ENCODE results near the gene ARID3B. TPM values are rescaled to one million over a fixed set of nuclear protein-coding genes. Genes with fewer than 3 reads are reported as not detected.

ARID3B gene
- total and polyA plus RNA-seq, 2 of the 13 experiments (the other 11 are each of a cell fraction or from before 2014, with no cell fraction given): 5.3 to 12.8 TPM

DNA sequence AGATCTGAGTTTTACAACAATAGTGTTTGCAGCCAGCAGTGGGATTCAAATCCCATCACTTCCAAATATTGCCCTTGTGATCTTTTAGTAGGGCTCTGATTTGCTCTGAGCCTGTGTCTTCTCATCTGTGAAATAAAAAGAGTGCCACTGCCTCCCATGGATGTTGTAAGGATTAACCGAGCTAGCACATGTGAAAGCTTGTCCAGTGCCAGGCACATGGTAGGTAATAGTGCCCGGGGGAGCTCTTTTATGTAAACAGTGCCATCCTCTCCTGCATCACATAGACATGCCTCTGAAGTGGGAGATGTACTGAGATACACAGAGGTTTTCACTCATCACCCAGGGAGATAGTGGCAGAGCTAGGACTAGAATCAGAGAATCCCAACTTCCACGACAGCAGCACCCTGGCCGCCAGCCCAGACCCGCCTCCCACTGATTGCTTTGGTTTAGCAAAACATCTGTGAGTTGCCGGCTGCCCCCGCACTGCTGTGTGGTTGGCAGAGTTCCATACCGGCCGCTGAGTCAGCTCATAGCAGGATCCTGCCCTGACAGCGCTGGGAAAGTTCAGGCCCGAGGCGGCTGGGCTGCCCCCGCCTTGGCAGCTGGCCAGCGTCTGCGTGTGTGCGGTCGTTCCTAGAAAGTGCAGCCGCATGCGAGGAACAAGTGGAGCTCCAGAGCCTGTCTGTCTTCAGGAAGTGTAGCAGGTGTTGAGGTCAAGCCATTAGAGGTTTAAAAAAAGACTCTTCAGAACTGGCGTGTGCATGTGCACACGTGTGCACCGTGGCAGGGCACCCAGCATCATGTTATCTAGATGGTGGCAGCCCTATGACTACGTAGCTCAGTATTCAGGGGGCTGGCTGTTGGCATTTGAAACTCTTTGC, 5.0 kb downstream of the ARID3B start (continued):
- TF ChIP-seq XRCC5 (optimal IDR thresholded peaks at IDR 0.05; ENCODE audit: low read length): peak; percentile 95
- TF ChIP-seq HNRNPH1 (optimal IDR thresholded peaks at IDR 0.05; ENCODE audit: low read depth, low read length): no peak
- TF ChIP-seq, protein P1, sequence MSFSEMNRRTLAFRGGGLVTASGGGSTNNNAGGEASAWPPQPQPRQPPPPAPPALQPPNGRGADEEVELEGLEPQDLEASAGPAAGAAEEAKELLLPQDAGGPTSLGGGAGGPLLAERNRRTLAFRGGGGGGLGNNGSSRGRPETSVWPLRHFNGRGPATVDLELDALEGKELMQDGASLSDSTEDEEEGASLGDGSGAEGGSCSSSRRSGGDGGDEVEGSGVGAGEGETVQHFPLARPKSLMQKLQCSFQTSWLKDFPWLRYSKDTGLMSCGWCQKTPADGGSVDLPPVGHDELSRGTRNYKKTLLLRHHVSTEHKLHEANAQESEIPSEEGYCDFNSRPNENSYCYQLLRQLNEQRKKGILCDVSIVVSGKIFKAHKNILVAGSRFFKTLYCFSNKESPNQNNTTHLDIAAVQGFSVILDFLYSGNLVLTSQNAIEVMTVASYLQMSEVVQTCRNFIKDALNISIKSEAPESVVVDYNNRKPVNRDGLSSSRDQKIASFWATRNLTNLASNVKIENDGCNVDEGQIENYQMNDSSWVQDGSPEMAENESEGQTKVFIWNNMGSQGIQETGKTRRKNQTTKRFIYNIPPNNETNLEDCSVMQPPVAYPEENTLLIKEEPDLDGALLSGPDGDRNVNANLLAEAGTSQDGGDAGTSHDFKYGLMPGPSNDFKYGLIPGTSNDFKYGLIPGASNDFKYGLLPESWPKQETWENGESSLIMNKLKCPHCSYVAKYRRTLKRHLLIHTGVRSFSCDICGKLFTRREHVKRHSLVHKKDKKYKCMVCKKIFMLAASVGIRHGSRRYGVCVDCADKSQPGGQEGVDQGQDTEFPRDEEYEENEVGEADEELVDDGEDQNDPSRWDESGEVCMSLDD (CRISPR knock-in tag; IDR thresholded peaks at IDR 0.05; ENCODE audit: borderline replicate concordance): no peak
- TF ChIP-seq, protein P2, sequence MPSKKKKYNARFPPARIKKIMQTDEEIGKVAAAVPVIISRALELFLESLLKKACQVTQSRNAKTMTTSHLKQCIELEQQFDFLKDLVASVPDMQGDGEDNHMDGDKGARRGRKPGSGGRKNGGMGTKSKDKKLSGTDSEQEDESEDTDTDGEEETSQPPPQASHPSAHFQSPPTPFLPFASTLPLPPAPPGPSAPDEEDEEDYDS (CRISPR knock-in tag; IDR thresholded peaks at IDR 0.05): no peak
- peak; percentile 47; the same call in 1 of the 2 replicates for TF ChIP-seq JUNB (CRISPR knock-in tag; IDR thresholded peaks at IDR 0.05; ENCODE audit: borderline replicate concordance)
- no peak for TF ChIP-seq IKZF1 (IDR thresholded peaks at IDR 0.05)
- TF ChIP-seq ZNF530 (CRISPR knock-in tag; IDR thresholded peaks at IDR 0.05; ENCODE audit: low read depth): no peak
- no peak for TF ChIP-seq ZNF33B (CRISPR knock-in tag; IDR thresholded peaks at IDR 0.05)
- TF ChIP-seq MIXL1 (CRISPR knock-in tag; IDR thresholded peaks at IDR 0.05): peak; percentile 53; the same call in 1 of the 2 replicates
- TF ChIP-seq, protein P3, sequence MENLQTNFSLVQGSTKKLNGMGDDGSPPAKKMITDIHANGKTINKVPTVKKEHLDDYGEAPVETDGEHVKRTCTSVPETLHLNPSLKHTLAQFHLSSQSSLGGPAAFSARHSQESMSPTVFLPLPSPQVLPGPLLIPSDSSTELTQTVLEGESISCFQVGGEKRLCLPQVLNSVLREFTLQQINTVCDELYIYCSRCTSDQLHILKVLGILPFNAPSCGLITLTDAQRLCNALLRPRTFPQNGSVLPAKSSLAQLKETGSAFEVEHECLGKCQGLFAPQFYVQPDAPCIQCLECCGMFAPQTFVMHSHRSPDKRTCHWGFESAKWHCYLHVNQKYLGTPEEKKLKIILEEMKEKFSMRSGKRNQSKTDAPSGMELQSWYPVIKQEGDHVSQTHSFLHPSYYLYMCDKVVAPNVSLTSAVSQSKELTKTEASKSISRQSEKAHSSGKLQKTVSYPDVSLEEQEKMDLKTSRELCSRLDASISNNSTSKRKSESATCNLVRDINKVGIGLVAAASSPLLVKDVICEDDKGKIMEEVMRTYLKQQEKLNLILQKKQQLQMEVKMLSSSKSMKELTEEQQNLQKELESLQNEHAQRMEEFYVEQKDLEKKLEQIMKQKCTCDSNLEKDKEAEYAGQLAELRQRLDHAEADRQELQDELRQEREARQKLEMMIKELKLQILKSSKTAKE (CRISPR knock-in tag; IDR thresholded peaks at IDR 0.05; ENCODE audit: borderline replicate concordance): peak; percentile 100
- no peak for TF ChIP-seq ZNF326 (CRISPR knock-in tag; IDR thresholded peaks at IDR 0.05; ENCODE audit: borderline replicate concordance)
- no peak for TF ChIP-seq SNAI1 (CRISPR knock-in tag; IDR thresholded peaks at IDR 0.05; ENCODE audit: borderline replicate concordance)
- TF ChIP-seq HOXA5 (CRISPR knock-in tag; IDR thresholded peaks at IDR 0.05): peak; percentile 66; the same call in 1 of the 2 replicates
- no peak for TF ChIP-seq TP53 (CRISPR knock-in tag; conservative IDR thresholded peaks at IDR 0.05)
- no peak for TF ChIP-seq ZNF180 (CRISPR knock-in tag; IDR thresholded peaks at IDR 0.05; ENCODE audit: borderline replicate concordance, low read depth)
- no peak; the same call in 1 of the 2 replicates for TF ChIP-seq THYN1 (CRISPR knock-in tag; IDR thresholded peaks at IDR 0.05; ENCODE audit: borderline replicate concordance, low read depth)
- TF ChIP-seq, protein P4, sequence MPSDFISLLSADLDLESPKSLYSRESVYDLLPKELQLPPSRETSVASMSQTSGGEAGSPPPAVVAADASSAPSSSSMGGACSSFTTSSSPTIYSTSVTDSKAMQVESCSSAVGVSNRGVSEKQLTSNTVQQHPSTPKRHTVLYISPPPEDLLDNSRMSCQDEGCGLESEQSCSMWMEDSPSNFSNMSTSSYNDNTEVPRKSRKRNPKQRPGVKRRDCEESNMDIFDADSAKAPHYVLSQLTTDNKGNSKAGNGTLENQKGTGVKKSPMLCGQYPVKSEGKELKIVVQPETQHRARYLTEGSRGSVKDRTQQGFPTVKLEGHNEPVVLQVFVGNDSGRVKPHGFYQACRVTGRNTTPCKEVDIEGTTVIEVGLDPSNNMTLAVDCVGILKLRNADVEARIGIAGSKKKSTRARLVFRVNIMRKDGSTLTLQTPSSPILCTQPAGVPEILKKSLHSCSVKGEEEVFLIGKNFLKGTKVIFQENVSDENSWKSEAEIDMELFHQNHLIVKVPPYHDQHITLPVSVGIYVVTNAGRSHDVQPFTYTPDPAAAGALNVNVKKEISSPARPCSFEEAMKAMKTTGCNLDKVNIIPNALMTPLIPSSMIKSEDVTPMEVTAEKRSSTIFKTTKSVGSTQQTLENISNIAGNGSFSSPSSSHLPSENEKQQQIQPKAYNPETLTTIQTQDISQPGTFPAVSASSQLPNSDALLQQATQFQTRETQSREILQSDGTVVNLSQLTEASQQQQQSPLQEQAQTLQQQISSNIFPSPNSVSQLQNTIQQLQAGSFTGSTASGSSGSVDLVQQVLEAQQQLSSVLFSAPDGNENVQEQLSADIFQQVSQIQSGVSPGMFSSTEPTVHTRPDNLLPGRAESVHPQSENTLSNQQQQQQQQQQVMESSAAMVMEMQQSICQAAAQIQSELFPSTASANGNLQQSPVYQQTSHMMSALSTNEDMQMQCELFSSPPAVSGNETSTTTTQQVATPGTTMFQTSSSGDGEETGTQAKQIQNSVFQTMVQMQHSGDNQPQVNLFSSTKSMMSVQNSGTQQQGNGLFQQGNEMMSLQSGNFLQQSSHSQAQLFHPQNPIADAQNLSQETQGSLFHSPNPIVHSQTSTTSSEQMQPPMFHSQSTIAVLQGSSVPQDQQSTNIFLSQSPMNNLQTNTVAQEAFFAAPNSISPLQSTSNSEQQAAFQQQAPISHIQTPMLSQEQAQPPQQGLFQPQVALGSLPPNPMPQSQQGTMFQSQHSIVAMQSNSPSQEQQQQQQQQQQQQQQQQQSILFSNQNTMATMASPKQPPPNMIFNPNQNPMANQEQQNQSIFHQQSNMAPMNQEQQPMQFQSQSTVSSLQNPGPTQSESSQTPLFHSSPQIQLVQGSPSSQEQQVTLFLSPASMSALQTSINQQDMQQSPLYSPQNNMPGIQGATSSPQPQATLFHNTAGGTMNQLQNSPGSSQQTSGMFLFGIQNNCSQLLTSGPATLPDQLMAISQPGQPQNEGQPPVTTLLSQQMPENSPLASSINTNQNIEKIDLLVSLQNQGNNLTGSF (CRISPR knock-in tag; IDR thresholded peaks at IDR 0.05): no peak
- 0 out of 2 replicates have a peak, but pooled peaks have one; percentile 61 for TF ChIP-seq ZNF253 (CRISPR knock-in tag; IDR thresholded peaks at IDR 0.05; ENCODE audit: borderline replicate concordance)

Data from HepG2 (cell line).